ENCODE measurements around the gene CEP135.

DNA sequence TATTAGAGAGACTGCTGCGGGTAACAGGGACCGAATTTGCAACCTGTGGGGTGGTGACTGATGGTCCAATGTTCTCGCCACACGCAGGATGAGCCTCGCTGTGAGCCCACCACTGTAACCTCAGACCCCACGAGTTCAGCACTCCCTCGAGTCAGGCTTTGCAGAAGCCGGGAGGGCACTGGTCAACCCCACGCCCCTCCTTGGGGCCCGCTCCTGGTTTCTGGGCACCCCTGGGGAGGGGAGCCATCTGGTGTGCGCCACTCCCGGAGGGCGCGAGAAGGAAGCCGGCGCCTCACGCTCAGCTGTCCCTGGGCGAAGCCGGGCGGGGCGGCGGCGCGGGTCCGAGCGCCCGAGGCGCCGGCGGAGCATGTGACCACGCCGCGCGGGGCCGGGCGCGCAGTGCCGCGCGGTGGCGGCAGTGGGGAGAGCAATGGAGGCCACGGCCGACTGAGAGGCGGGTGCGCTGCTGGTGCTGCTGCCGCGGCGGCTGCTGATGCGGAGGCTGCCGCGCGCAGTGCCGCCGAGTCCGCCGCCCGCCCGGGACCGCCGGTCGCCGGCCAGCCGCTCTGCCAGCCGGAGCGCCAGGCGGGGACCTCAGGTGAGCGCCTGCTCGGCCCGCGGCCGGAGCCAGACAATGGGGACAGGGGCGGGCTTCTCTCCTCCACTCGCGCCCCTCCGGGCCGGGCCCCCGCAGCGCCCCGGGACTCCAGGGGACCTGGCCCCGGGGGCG lies 100.1 kb downstream of the CEP135 start:
- TF ChIP-seq CTCF (IDR thresholded peaks at IDR 0.05): no peak
- TF ChIP-seq EZH2 (IDR thresholded peaks at IDR 0.05; ENCODE audit: borderline replicate concordance, insufficient read depth, low read depth, low read length, poor library complexity, severe bottlenecking): no peak
